ENCODE measurements around the gene ERI3. TPM values are rescaled to one million over a fixed set of nuclear protein-coding genes. Genes with fewer than 3 reads are reported as not detected.

ERI3 gene
- total and polyA plus RNA-seq, 2 of the 13 experiments (the other 11 are each of a cell fraction or from before 2014, with no cell fraction given), result 35.6 to 35.9 TPM

GRCh38 chr1:44367944-44368343, 12.9 kb upstream of the ERI3 start:
- Histone ChIP-seq H2AFZ (ENCODE audit: low read length) (no peak overlapping the region), H3K4me1 (ENCODE audit: insufficient read depth, low read length) (no peaks in the 10 kb centered on the region), H3K9me3 (ENCODE audit: low read length) (no peaks in the 10 kb centered on the region), H3K79me2 (ENCODE audit: insufficient read depth, low read length) (no peaks in the 10 kb centered on the region), H3K4me2 (ENCODE audit: low read depth, low read length) (no peak overlapping the region), H3K9ac (ENCODE audit: insufficient read depth, low read depth, low read length) (no peak overlapping the region), H3K36me3 (replicated peaks in 1 of 2; ENCODE audit: control insufficient read depth in 1 of 2, insufficient read depth in 2 of 2, low read length in 2 of 2) (no peaks in the 10 kb centered on the region), H4K20me1 (ENCODE audit: insufficient read depth, low read length) (no peaks in the 10 kb centered on the region), H3K27ac (ENCODE audit: extremely low read length, insufficient read depth, low read length) (no peak overlapping the region), H3K27me3 (ENCODE audit: control insufficient read depth in 1 of 2, insufficient read depth in 2 of 2, low read length in 2 of 2) (peaks cover 6 to 48% of the 10 kb centered on the region in 2 experiments; a peak in 4 of 5 replicates), H3K4me3 (replicated peaks in 1 of 3; ENCODE audit: insufficient read depth in 1 of 3, low read depth in 2 of 3, low read length in 3 of 3) (no peak overlapping the region)
- DNase-seq (ENCODE audit: low spot score) (no peak), ATAC-seq (no peak), FAIRE-seq (no peak)
- WGBS (ENCODE audit: low lambda C conversion rate), result 0% methylated on average over 1 of the region's 1 CpG
- no TSS peak for BruUV-seq (replicated peaks)
- ChIA-PET CTCF (ENCODE audit: low intra/inter-chr PET ratio, low total read pairs) (no interaction called here), POLR2A (no interaction called here)
- intact Hi-C loops (cut with micrococcal nuclease; ENCODE audit: unreplicated experiment), result no loop called here
- in situ Hi-C loops (cut with HindIII; ENCODE audit: extremely low pct_ligation_motif_present, low pct_unique_long_range_greater_than_20kb), result no loop called here
- no peak for TF ChIP-seq ZNF274 (CRISPR knock-in tag; IDR thresholded peaks at IDR 0.05)
- no peak for TF ChIP-seq ZBED4 (CRISPR knock-in tag; IDR thresholded peaks at IDR 0.05; ENCODE audit: borderline replicate concordance)
- TF ChIP-seq ZBTB20 (CRISPR knock-in tag; IDR thresholded peaks at IDR 0.05; ENCODE audit: borderline replicate concordance, low read depth), result no peak
- TF ChIP-seq SALL2 (CRISPR knock-in tag; IDR thresholded peaks at IDR 0.05), result no peak
- no peak for TF ChIP-seq ZNF512B (CRISPR knock-in tag; IDR thresholded peaks at IDR 0.05; ENCODE audit: borderline replicate concordance)
- no peak for TF ChIP-seq ZNF773 (CRISPR knock-in tag; IDR thresholded peaks at IDR 0.05; ENCODE audit: borderline replicate concordance)
- TF ChIP-seq ARHGAP35 (CRISPR knock-in tag; IDR thresholded peaks at IDR 0.05; ENCODE audit: borderline replicate concordance), result no peak
- no peak for TF ChIP-seq ZNF672 (CRISPR knock-in tag; IDR thresholded peaks at IDR 0.05)
